ENCODE data around the gene SLC17A5. TPM values are rescaled to one million over a fixed set of nuclear protein-coding genes. Genes with fewer than 3 reads are reported as not detected.

SLC17A5 gene
- total and polyA plus RNA-seq, 9 of the 15 experiments (the other 6 are each of a cell fraction or from before 2014, with no cell fraction given), result 1.3 to 7.2 (median 3.4) TPM

- FAIRE-seq, result no peak
- no peak for ATAC-seq
Measured at GRCh38 chr6:73669005-73669404, 15.2 kb upstream of the SLC17A5 start.

More at GRCh38 chr6:73669005-73669404, 15.2 kb upstream of the SLC17A5 start:
- no peak overlapping the region for H3K27ac ChIP-seq (ENCODE audit: extremely low read depth, low read depth, low read length)
- intact Hi-C loops (cut with micrococcal nuclease), result no loop called here
- H3K4me2 ChIP-seq (ENCODE audit: insufficient read depth, low read length), result no peak overlapping the region
- ChIA-PET CTCF (ENCODE audit: low intra/inter-chr PET ratio) (no interaction called here), POLR2A (no interaction called here)
- no peaks in the 10 kb centered on the region for H4K20me1 ChIP-seq (replicated peaks; ENCODE audit: control insufficient read depth, insufficient read depth, low read length)
- DNase-seq (ENCODE audit: extremely low read depth in 1 of 4, low spot score in 3 of 4), result no peak
- no peak overlapping the region for H2AFZ ChIP-seq (ENCODE audit: low read depth, low read length)
- no peaks in the 10 kb centered on the region for H3K79me2 ChIP-seq (ENCODE audit: control insufficient read depth, insufficient read depth, low read length)
- H3K27me3 ChIP-seq (ENCODE audit: control insufficient read depth in 2 of 2, insufficient read depth in 2 of 2, low read length in 2 of 2), result peaks cover 0 to 1% of the 10 kb centered on the region in 2 experiments; a peak in 1 of 5 replicates
- no peak overlapping the region for H3K4me3 ChIP-seq
- H3K9me3 ChIP-seq (replicated peaks; ENCODE audit: control insufficient read depth, insufficient read depth, low read depth, low read length), result no peaks in the 10 kb centered on the region
- 17% methylated on average over 1 of the region's 1 CpG for WGBS (ENCODE audit: insufficient coverage, low coverage, missing lambda C conversion rate)
- in situ Hi-C loops (cut with MboI), result no loop called here
- no peaks in the 10 kb centered on the region for H3K9me1 ChIP-seq (ENCODE audit: control insufficient read depth, insufficient read depth, low read length)
- H3K9ac ChIP-seq (ENCODE audit: insufficient read depth in 1 of 2, low read depth in 2 of 2, low read length in 2 of 2), result no peak overlapping the region
- no peaks in the 10 kb centered on the region for H3K36me3 ChIP-seq (ENCODE audit: control insufficient read depth, insufficient read depth, low read length)
- TF ChIP-seq NR0B1 (IDR thresholded peaks at IDR 0.05; ENCODE audit: partially characterized antibody) (no peak), ZNF184 (CRISPR knock-in tag; IDR thresholded peaks at IDR 0.05) (no peak), ZNF263 (CRISPR knock-in tag; IDR thresholded peaks at IDR 0.05; ENCODE audit: borderline replicate concordance) (no peak), ZNF449 (CRISPR knock-in tag; IDR thresholded peaks at IDR 0.05) (no peak), TCF3 (CRISPR knock-in tag; IDR thresholded peaks at IDR 0.05) (no peak), THRB (CRISPR knock-in tag; conservative IDR thresholded peaks at IDR 0.05) (no peak), THRA (IDR thresholded peaks at IDR 0.05) (no peak)
- H3K4me1 ChIP-seq (replicated peaks in 1 of 2; ENCODE audit: control insufficient read depth in 2 of 2, insufficient read depth in 2 of 2, low read length in 2 of 2), result no peaks in the 10 kb centered on the region
- no TSS peak for BruUV-seq (replicated peaks)

Measured in K562 (cell line).